ENCODE measurements around the gene GRIK3.

DNA sequence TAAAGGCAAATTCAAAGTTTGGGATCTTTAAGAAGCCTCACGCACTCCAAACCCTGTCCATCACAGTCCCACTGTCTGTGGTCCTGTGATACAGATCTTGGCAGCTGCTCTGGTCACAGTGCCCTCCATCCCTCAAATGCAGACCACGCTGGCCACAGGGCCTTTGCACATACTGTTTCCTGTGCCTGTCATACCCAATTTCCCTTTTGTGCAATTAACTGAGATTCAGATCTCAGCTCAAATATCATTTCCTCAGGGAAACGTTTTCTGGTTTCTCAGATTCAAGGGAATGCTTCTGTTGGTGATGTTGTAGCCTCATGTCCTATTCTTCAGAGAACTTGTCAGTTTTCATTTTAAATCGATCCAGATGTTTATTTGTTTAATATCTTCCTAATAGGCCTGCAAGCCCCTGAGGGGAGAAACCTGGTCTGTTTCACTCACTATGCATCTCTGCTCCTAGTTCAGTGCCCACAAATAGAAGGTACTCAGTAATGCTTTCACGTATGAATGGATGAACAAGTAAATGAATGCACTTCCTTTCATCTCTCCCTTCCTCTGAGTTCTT lies 24.2 kb upstream of the GRIK3 start:
- TF ChIP-seq EZH2 (IDR thresholded peaks at IDR 0.05; ENCODE audit: low read length, unreplicated experiment) = no peak
- no peak for TF ChIP-seq CTCF (conservative IDR thresholded peaks at IDR 0.05; ENCODE audit: low read depth, low read length)
- no peak for TF ChIP-seq EZH2phosphoT487 (IDR thresholded peaks at IDR 0.05; ENCODE audit: borderline replicate concordance, low read length)
